Measurements from ENCODE around the gene TAF1D. TPM values are rescaled to one million over a fixed set of nuclear protein-coding genes. Genes with fewer than 3 reads are reported as not detected.

The TAF1D gene
- total RNA-seq, 1 donor from 2014 or later = 164 TPM

GRCh38 chr11:93704237-93704636, 37.1 kb downstream of the TAF1D start:
- no peak overlapping the region for H3K27ac ChIP-seq (ENCODE audit: low read depth, low read length)
- no peaks in the 10 kb centered on the region for H3K4me1 ChIP-seq (ENCODE audit: control insufficient read depth in 3 of 3, insufficient read depth in 3 of 3, low read length in 3 of 3)
- H3K9me3 ChIP-seq (ENCODE audit: control insufficient read depth in 3 of 3, low read length in 3 of 3) = peaks cover 0 to 2% (median 0%) of the 10 kb centered on the region in 3 donors
- H3K4me3 ChIP-seq (ENCODE audit: low read length in 3 of 3) = no peak overlapping the region
- no peak overlapping the region for H3K9ac ChIP-seq (ENCODE audit: low read depth in 1 of 3, low read length in 3 of 3)
- no peaks in the 10 kb centered on the region for H3K27me3 ChIP-seq (ENCODE audit: control insufficient read depth in 3 of 3, insufficient read depth in 3 of 3, low read length in 3 of 3)
- peaks cover 7 to 41% (median 21%) of the 10 kb centered on the region in 3 donors for H3K36me3 ChIP-seq (ENCODE audit: control insufficient read depth in 3 of 3, insufficient read depth in 3 of 3, low read length in 3 of 3)

GRCh38 chr11:93700830-93701229, 40.5 kb downstream of the TAF1D start:
- Histone ChIP-seq H3K27ac (ENCODE audit: low read depth, low read length) (no peak overlapping the region), H3K36me3 (ENCODE audit: control insufficient read depth in 3 of 3, insufficient read depth in 3 of 3, low read length in 3 of 3) (peaks cover 11 to 53% (median 37%) of the 10 kb centered on the region in 3 donors)

GRCh38 chr11:93697611-93698010, 43.7 kb downstream of the TAF1D start:
- H3K4me3 ChIP-seq (ENCODE audit: low read length in 3 of 3) = no peak overlapping the region
- no peaks in the 10 kb centered on the region for H3K27me3 ChIP-seq (ENCODE audit: control insufficient read depth in 3 of 3, insufficient read depth in 3 of 3, low read length in 3 of 3)
- no peaks in the 10 kb centered on the region for H3K4me1 ChIP-seq (ENCODE audit: control insufficient read depth in 3 of 3, insufficient read depth in 3 of 3, low read length in 3 of 3)
- H3K36me3 ChIP-seq (ENCODE audit: control insufficient read depth in 3 of 3, insufficient read depth in 3 of 3, low read length in 3 of 3) = peaks cover 11 to 52% (median 31%) of the 10 kb centered on the region in 3 donors
- H3K9me3 ChIP-seq (ENCODE audit: control insufficient read depth in 3 of 3, low read length in 3 of 3) = no peaks in the 10 kb centered on the region
- no peak overlapping the region for H3K9ac ChIP-seq (ENCODE audit: low read depth in 1 of 3, low read length in 3 of 3)
- no peak overlapping the region for H3K27ac ChIP-seq (ENCODE audit: low read depth, low read length)

More at GRCh38 chr11:93700830-93701229, 40.5 kb downstream of the TAF1D start:
- Histone ChIP-seq H3K9ac (ENCODE audit: low read depth in 1 of 3, low read length in 3 of 3) (no peak overlapping the region), H3K4me1 (ENCODE audit: control insufficient read depth in 3 of 3, insufficient read depth in 3 of 3, low read length in 3 of 3) (no peaks in the 10 kb centered on the region), H3K4me3 (ENCODE audit: low read length in 3 of 3) (no peak overlapping the region), H3K9me3 (ENCODE audit: control insufficient read depth in 3 of 3, low read length in 3 of 3) (no peaks in the 10 kb centered on the region), H3K27me3 (ENCODE audit: control insufficient read depth in 3 of 3, insufficient read depth in 3 of 3, low read length in 3 of 3) (no peaks in the 10 kb centered on the region)

GRCh38 chr11:93694557-93694956, 46.7 kb downstream of the TAF1D start:
- Histone ChIP-seq H3K9me3 (ENCODE audit: control insufficient read depth in 3 of 3, low read length in 3 of 3) (no peaks in the 10 kb centered on the region), H3K36me3 (ENCODE audit: control insufficient read depth in 3 of 3, insufficient read depth in 3 of 3, low read length in 3 of 3) (peaks cover 12 to 49% (median 41%) of the 10 kb centered on the region in 3 donors), H3K27me3 (ENCODE audit: control insufficient read depth in 3 of 3, insufficient read depth in 3 of 3, low read length in 3 of 3) (no peaks in the 10 kb centered on the region), H3K27ac (ENCODE audit: low read depth, low read length) (no peak overlapping the region), H3K4me1 (ENCODE audit: control insufficient read depth in 3 of 3, insufficient read depth in 3 of 3, low read length in 3 of 3) (no peaks in the 10 kb centered on the region), H3K4me3 (ENCODE audit: low read length in 3 of 3) (no peak overlapping the region), H3K9ac (ENCODE audit: low read depth in 1 of 3, low read length in 3 of 3) (no peak overlapping the region)

GRCh38 chr11:93694109-93694508, 47.2 kb downstream of the TAF1D start:
- Histone ChIP-seq H3K9me3 (ENCODE audit: control insufficient read depth in 3 of 3, low read length in 3 of 3) (no peaks in the 10 kb centered on the region), H3K27me3 (ENCODE audit: control insufficient read depth in 3 of 3, insufficient read depth in 3 of 3, low read length in 3 of 3) (no peaks in the 10 kb centered on the region), H3K4me1 (ENCODE audit: control insufficient read depth in 3 of 3, insufficient read depth in 3 of 3, low read length in 3 of 3) (no peaks in the 10 kb centered on the region), H3K27ac (ENCODE audit: low read depth, low read length) (no peak overlapping the region), H3K4me3 (ENCODE audit: low read length in 3 of 3) (no peak overlapping the region), H3K9ac (ENCODE audit: low read depth in 1 of 3, low read length in 3 of 3) (no peak overlapping the region), H3K36me3 (ENCODE audit: control insufficient read depth in 3 of 3, insufficient read depth in 3 of 3, low read length in 3 of 3) (peaks cover 13 to 51% (median 41%) of the 10 kb centered on the region in 3 donors)

- no peak overlapping the region for H3K9ac ChIP-seq (ENCODE audit: low read depth in 1 of 3, low read length in 3 of 3)
- no peaks in the 10 kb centered on the region for H3K9me3 ChIP-seq (ENCODE audit: control insufficient read depth in 3 of 3, low read length in 3 of 3)
- no peaks in the 10 kb centered on the region for H3K4me1 ChIP-seq (ENCODE audit: control insufficient read depth in 3 of 3, insufficient read depth in 3 of 3, low read length in 3 of 3)
- H3K27me3 ChIP-seq (ENCODE audit: control insufficient read depth in 3 of 3, insufficient read depth in 3 of 3, low read length in 3 of 3) = no peaks in the 10 kb centered on the region
- H3K36me3 ChIP-seq (ENCODE audit: control insufficient read depth in 3 of 3, insufficient read depth in 3 of 3, low read length in 3 of 3) = peaks cover 18 to 48% (median 24%) of the 10 kb centered on the region in 3 donors
- H3K4me3 ChIP-seq (ENCODE audit: low read length in 3 of 3) = no peak overlapping the region
- H3K27ac ChIP-seq (ENCODE audit: low read depth, low read length) = no peak overlapping the region
These were observed 52.1 kb downstream of the TAF1D start for GRCh38 chr11:93689240-93689639.

- no peak overlapping the region for H3K4me3 ChIP-seq (ENCODE audit: low read length in 3 of 3)
- H3K9ac ChIP-seq (ENCODE audit: low read depth in 1 of 3, low read length in 3 of 3) = no peak overlapping the region
- H3K27me3 ChIP-seq (ENCODE audit: control insufficient read depth in 3 of 3, insufficient read depth in 3 of 3, low read length in 3 of 3) = no peaks in the 10 kb centered on the region
- H3K36me3 ChIP-seq (ENCODE audit: control insufficient read depth in 3 of 3, insufficient read depth in 3 of 3, low read length in 3 of 3) = peaks cover 18 to 58% (median 36%) of the 10 kb centered on the region in 3 donors
- H3K27ac ChIP-seq (ENCODE audit: low read depth, low read length) = no peak overlapping the region
- no peaks in the 10 kb centered on the region for H3K4me1 ChIP-seq (ENCODE audit: control insufficient read depth in 3 of 3, insufficient read depth in 3 of 3, low read length in 3 of 3)
- no peaks in the 10 kb centered on the region for H3K9me3 ChIP-seq (ENCODE audit: control insufficient read depth in 3 of 3, low read length in 3 of 3)
These were observed 54.5 kb downstream of the TAF1D start for GRCh38 chr11:93686812-93687211.

GRCh38 chr11:93686226-93686625, 55.1 kb downstream of the TAF1D start:
- Histone ChIP-seq H3K36me3 (ENCODE audit: control insufficient read depth in 3 of 3, insufficient read depth in 3 of 3, low read length in 3 of 3) (peaks cover 15 to 53% (median 36%) of the 10 kb centered on the region in 3 donors), H3K9ac (ENCODE audit: low read depth in 1 of 3, low read length in 3 of 3) (no peak overlapping the region), H3K4me3 (ENCODE audit: low read length in 3 of 3) (no peak overlapping the region), H3K27ac (ENCODE audit: low read depth, low read length) (no peak overlapping the region), H3K27me3 (ENCODE audit: control insufficient read depth in 3 of 3, insufficient read depth in 3 of 3, low read length in 3 of 3) (no peaks in the 10 kb centered on the region), H3K4me1 (ENCODE audit: control insufficient read depth in 3 of 3, insufficient read depth in 3 of 3, low read length in 3 of 3) (no peaks in the 10 kb centered on the region), H3K9me3 (ENCODE audit: control insufficient read depth in 3 of 3, low read length in 3 of 3) (no peaks in the 10 kb centered on the region)

Small RNA genes within 50 kb of the gene (small RNA-seq; reads per million reads assigned to genes)
- gene RF00019 (not detected), gene RF00493 (28.9 reads per million, percentile 94 among the genes with 10 or more reads in this experiment), gene SCARNA9 (not detected), gene SNORA1 (not detected), gene SNORA18 (not detected), gene SNORA25 (not detected), gene SNORA32 (not detected), gene SNORA40 (not detected), gene SNORA8 (not detected), gene SNORD5 (not detected), gene SNORD6 (647 reads per million, percentile 98 among the genes with 10 or more reads in this experiment)

Other genes starting within 250 kb of the TAF1D start
- gene SMCO4, start 198.1 kb downstream of the TAF1D start, total RNA-seq = 2.6 TPM
- 9.4 TPM for gene CEP295, start 79.8 kb downstream of the TAF1D start, total RNA-seq
- gene C11orf54, start 177 bp upstream of the TAF1D start, total RNA-seq = 47.5 TPM
- gene MED17, start 42.8 kb upstream of the TAF1D start, total RNA-seq = 25.1 TPM
- not detected for gene VSTM5, start 109.1 kb upstream of the TAF1D start, total RNA-seq